IPS-20b (cell line): ENCODE results near the gene ABHD2.

Experiments
- H3K27ac ChIP-seq: one replicate; pipeline ENCODE4 v1.5.1; 2013; ENCODE audit warnings: low read length
- H3K27me3 ChIP-seq: 2 replicates; pipeline ENCODE4 v1.6.1; 2013; ENCODE audit warnings: mild to moderate bottlenecking, low read length, inconsistent platforms; ENCODE audit not compliant: insufficient read depth
- H3K36me3 ChIP-seq: 2 replicates; pipeline ENCODE4 v1.6.1; 2013; ENCODE audit warnings: low read depth, mild to moderate bottlenecking, inconsistent platforms, low read length, moderate library complexity; ENCODE audit not compliant: insufficient read depth
- H3K4me1 ChIP-seq: 2 replicates; pipeline ENCODE4 v1.6.1; 2013; ENCODE audit warnings: mild to moderate bottlenecking, control low read depth, inconsistent platforms, low read length, moderate library complexity; ENCODE audit not compliant: insufficient read depth
- H3K4me3 ChIP-seq: 2 replicates; pipeline ENCODE4 v1.5.1; 2013; ENCODE audit warnings: mild to moderate bottlenecking, low read length, inconsistent platforms
- H3K9ac ChIP-seq: 2 replicates; pipeline ENCODE4 v1.6.1; 2013; ENCODE audit warnings: low read depth, mild to moderate bottlenecking, inconsistent platforms, low read length, moderate library complexity
- H3K9me3 ChIP-seq: 2 replicates; pipeline ENCODE4 v1.6.1; 2013; ENCODE audit warnings: mild to moderate bottlenecking, low read depth, low read length, inconsistent platforms; ENCODE audit not compliant: insufficient read depth

Gene ABHD2

GRCh38 chr15:89091627-89092220 lies 3.5 kb downstream of the ABHD2 start:
- Histone ChIP-seq H3K9ac (no peak overlapping the region), H3K4me3 (no peak overlapping the region), H3K9me3 (no peaks in the 10 kb centered on the region), H3K36me3 (no peaks in the 10 kb centered on the region), H3K27ac (no peak overlapping the region), H3K27me3 (no peaks in the 10 kb centered on the region), H3K4me1 (peaks cover 18% of the 10 kb centered on the region; the same call in 1 of the 2 replicates)

GRCh38 chr15:89093509-89093908 lies 5.3 kb downstream of the ABHD2 start:
- H3K4me1 ChIP-seq, result peaks cover 7% of the 10 kb centered on the region; the same call in 1 of the 2 replicates
- no peaks in the 10 kb centered on the region for H3K27me3 ChIP-seq
- H3K27ac ChIP-seq, result no peak overlapping the region
- H3K36me3 ChIP-seq, result no peaks in the 10 kb centered on the region
- no peak overlapping the region for H3K4me3 ChIP-seq
- no peak overlapping the region for H3K9ac ChIP-seq
- no peaks in the 10 kb centered on the region for H3K9me3 ChIP-seq

- Histone ChIP-seq H3K27ac (no peak overlapping the region), H3K27me3 (no peaks in the 10 kb centered on the region), H3K4me1 (peaks cover 7% of the 10 kb centered on the region; the same call in 1 of the 2 replicates), H3K9ac (no peak overlapping the region), H3K4me3 (no peak overlapping the region), H3K36me3 (no peaks in the 10 kb centered on the region), H3K9me3 (no peaks in the 10 kb centered on the region)
Observed at GRCh38 chr15:89095073-89095472, 6.8 kb downstream of the ABHD2 start.

GRCh38 chr15:89095556-89095955 lies 7.3 kb downstream of the ABHD2 start:
- H3K27me3 ChIP-seq, result no peaks in the 10 kb centered on the region
- no peak overlapping the region for H3K4me3 ChIP-seq
- no peaks in the 10 kb centered on the region for H3K36me3 ChIP-seq
- peaks cover 6% of the 10 kb centered on the region; the same call in 1 of the 2 replicates for H3K4me1 ChIP-seq
- H3K9me3 ChIP-seq, result no peaks in the 10 kb centered on the region
- no peak overlapping the region for H3K9ac ChIP-seq
- no peak overlapping the region for H3K27ac ChIP-seq

- Histone ChIP-seq H3K36me3 (no peaks in the 10 kb centered on the region), H3K27ac (no peak overlapping the region), H3K4me1 (no peaks in the 10 kb centered on the region)
Observed at GRCh38 chr15:89096664-89097063, 8.4 kb downstream of the ABHD2 start.

GRCh38 chr15:89097313-89097712 lies 9.1 kb downstream of the ABHD2 start:
- H3K4me1 ChIP-seq, result no peaks in the 10 kb centered on the region

More at GRCh38 chr15:89096664-89097063, 8.4 kb downstream of the ABHD2 start:
- Histone ChIP-seq H3K9ac (no peak overlapping the region), H3K4me3 (no peak overlapping the region), H3K9me3 (no peaks in the 10 kb centered on the region), H3K27me3 (no peaks in the 10 kb centered on the region)

GRCh38 chr15:89098281-89098680 lies 10.0 kb downstream of the ABHD2 start:
- Histone ChIP-seq H3K9me3 (no peaks in the 10 kb centered on the region), H3K36me3 (no peaks in the 10 kb centered on the region), H3K27ac (no peak overlapping the region), H3K4me3 (no peak overlapping the region), H3K9ac (no peak overlapping the region), H3K4me1 (no peaks in the 10 kb centered on the region), H3K27me3 (no peaks in the 10 kb centered on the region)

More at GRCh38 chr15:89097313-89097712, 9.1 kb downstream of the ABHD2 start:
- Histone ChIP-seq H3K9me3 (no peaks in the 10 kb centered on the region), H3K9ac (no peak overlapping the region), H3K36me3 (no peaks in the 10 kb centered on the region), H3K27ac (no peak overlapping the region), H3K27me3 (no peaks in the 10 kb centered on the region), H3K4me3 (no peak overlapping the region)

GRCh38 chr15:89099968-89100367 lies 11.7 kb downstream of the ABHD2 start:
- no peaks in the 10 kb centered on the region; the same call in 1 of the 2 replicates for H3K36me3 ChIP-seq
- no peak overlapping the region for H3K9ac ChIP-seq
- H3K9me3 ChIP-seq, result no peaks in the 10 kb centered on the region
- no peak overlapping the region for H3K27ac ChIP-seq
- no peaks in the 10 kb centered on the region for H3K27me3 ChIP-seq
- H3K4me3 ChIP-seq, result no peak overlapping the region
- H3K4me1 ChIP-seq, result no peaks in the 10 kb centered on the region

GRCh38 chr15:89101302-89102193 lies 13.3 kb downstream of the ABHD2 start:
- Histone ChIP-seq H3K36me3 (no peaks in the 10 kb centered on the region; the same call in 1 of the 2 replicates), H3K27ac (no peak overlapping the region), H3K4me3 (no peak overlapping the region), H3K4me1 (no peaks in the 10 kb centered on the region), H3K9ac (no peak overlapping the region), H3K9me3 (no peaks in the 10 kb centered on the region), H3K27me3 (no peaks in the 10 kb centered on the region)

- Histone ChIP-seq H3K4me3 (no peak overlapping the region), H3K27me3 (no peaks in the 10 kb centered on the region), H3K9me3 (no peaks in the 10 kb centered on the region), H3K9ac (no peak overlapping the region), H3K36me3 (no peaks in the 10 kb centered on the region; the same call in 1 of the 2 replicates), H3K27ac (no peak overlapping the region), H3K4me1 (no peaks in the 10 kb centered on the region)
Observed at GRCh38 chr15:89103481-89104171, 15.4 kb downstream of the ABHD2 start.

- no peaks in the 10 kb centered on the region for H3K9me3 ChIP-seq
- H3K4me1 ChIP-seq, result no peaks in the 10 kb centered on the region; the same call in 1 of the 2 replicates
- H3K27me3 ChIP-seq, result no peaks in the 10 kb centered on the region
- H3K4me3 ChIP-seq, result no peak overlapping the region
- no peak overlapping the region for H3K9ac ChIP-seq
- no peaks in the 10 kb centered on the region; the same call in 1 of the 2 replicates for H3K36me3 ChIP-seq
- no peak overlapping the region for H3K27ac ChIP-seq
Observed at GRCh38 chr15:89104172-89104564, 15.9 kb downstream of the ABHD2 start.
